Measurements from ENCODE around the gene SDK1.

Gene SDK1

GRCh38 chr7:3300221-3300650 lies 816 bp upstream of the SDK1 start:
- TF ChIP-seq, protein P1, sequence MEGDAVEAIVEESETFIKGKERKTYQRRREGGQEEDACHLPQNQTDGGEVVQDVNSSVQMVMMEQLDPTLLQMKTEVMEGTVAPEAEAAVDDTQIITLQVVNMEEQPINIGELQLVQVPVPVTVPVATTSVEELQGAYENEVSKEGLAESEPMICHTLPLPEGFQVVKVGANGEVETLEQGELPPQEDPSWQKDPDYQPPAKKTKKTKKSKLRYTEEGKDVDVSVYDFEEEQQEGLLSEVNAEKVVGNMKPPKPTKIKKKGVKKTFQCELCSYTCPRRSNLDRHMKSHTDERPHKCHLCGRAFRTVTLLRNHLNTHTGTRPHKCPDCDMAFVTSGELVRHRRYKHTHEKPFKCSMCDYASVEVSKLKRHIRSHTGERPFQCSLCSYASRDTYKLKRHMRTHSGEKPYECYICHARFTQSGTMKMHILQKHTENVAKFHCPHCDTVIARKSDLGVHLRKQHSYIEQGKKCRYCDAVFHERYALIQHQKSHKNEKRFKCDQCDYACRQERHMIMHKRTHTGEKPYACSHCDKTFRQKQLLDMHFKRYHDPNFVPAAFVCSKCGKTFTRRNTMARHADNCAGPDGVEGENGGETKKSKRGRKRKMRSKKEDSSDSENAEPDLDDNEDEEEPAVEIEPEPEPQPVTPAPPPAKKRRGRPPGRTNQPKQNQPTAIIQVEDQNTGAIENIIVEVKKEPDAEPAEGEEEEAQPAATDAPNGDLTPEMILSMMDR (IDR thresholded peaks at IDR 0.05; ENCODE audit: extremely low read depth, insufficient read depth, missing control alignments): no peak
- in situ Hi-C loops (cut with MboI; ENCODE audit: low pct_unique_long_range_greater_than_20kb, low sequenced_read_pairs, unreplicated experiment): no loop called here
- DNase-seq (ENCODE audit: low spot score): no peak

DNA sequence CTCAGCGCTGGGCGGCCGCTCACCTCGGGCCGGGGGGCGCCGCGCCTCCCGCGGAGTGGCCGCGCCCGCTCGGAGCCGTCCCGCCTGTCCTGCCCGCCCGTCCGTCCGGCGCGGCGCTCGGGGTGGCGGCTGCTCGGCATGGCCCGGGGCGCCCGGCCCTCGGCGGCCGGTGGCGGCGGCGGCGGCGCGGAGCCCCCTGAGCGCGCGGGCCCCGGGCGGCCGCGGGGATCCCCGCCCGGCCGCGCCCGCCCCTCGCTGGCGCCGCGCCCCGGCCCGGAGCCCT lies 338 bp downstream of the SDK1 start:
- in situ Hi-C loops (cut with MboI; ENCODE audit: low pct_unique_long_range_greater_than_20kb, low sequenced_read_pairs, unreplicated experiment): no loop called here
- no peak for DNase-seq (ENCODE audit: low spot score)
- TF ChIP-seq, protein P1 (IDR thresholded peaks at IDR 0.05; ENCODE audit: extremely low read depth, insufficient read depth, missing control alignments): no peak

DNA sequence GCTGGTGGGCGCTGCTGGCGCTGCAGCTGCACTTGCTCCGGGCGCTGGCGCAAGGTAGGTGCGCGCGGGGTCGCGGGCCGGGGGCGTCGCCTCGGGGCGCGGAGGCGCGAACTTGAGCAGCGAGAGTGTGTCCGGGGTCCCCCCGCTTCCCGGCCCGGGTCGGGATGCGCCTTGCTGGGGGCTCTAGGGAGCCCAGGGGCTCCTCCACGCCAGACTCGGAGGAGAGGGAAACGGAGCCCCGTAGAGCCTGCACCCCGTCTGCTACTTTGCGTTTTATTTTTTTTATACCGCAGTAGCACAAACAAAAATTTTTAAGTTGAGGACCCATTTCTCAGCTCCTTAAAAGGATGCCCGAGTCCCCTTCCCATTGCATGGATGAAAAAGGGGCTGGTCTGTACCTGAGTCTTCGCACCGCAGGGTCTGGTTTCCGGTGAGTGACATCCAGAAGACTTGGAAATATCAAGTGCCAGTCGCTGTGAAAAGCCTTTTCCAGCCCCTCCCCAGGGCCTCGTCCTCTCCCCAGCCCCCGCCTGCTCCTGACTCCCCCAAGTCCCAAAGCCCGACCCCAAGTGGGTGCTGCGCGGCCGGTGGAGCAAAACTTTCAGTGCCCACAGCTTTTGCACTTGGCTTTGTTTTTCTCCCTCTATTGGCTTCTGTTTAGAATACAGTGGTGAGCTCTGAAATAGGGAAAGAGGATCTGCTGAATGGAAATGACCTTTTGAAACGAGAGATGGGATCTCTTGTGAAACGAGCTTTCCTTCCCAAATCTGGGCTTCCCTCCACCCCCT lies 973 bp downstream of the SDK1 start:
- TF ChIP-seq, protein P1 (IDR thresholded peaks at IDR 0.05; ENCODE audit: extremely low read depth, insufficient read depth, missing control alignments): no peak
- no peak for DNase-seq (ENCODE audit: low spot score)
- in situ Hi-C loops (cut with MboI; ENCODE audit: low pct_unique_long_range_greater_than_20kb, low sequenced_read_pairs, unreplicated experiment): no loop called here

GRCh38 chr7:3302681-3303320 lies 1.7 kb downstream of the SDK1 start:
- DNase-seq (ENCODE audit: low spot score): no peak
- TF ChIP-seq, protein P1 (IDR thresholded peaks at IDR 0.05; ENCODE audit: extremely low read depth, insufficient read depth, missing control alignments): no peak
- in situ Hi-C loops (cut with MboI; ENCODE audit: low pct_unique_long_range_greater_than_20kb, low sequenced_read_pairs, unreplicated experiment): no loop called here

DNA sequence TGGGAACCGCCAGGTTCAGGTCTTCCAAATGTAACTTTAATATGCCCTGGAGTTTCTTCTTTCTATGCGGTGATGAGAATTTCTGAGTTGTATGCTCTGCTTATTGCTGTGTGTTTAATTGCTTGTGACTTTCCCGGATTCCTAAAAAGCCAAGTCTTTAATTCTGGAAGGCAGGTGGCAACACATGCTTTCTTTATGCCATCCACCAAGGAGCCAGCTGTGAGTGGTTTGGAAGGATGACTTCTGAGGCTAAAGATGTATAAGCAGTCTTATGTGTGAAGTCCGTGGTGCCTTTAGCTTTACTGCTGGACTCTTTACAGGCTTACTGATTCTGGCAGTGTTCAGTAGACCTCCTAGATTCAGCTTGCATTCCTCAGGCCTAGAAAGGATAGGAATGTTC lies 3.1 kb downstream of the SDK1 start:
- in situ Hi-C loops (cut with MboI; ENCODE audit: low pct_unique_long_range_greater_than_20kb, low sequenced_read_pairs, unreplicated experiment): no loop called here
- DNase-seq (ENCODE audit: low spot score): no peak
- TF ChIP-seq, protein P1 (IDR thresholded peaks at IDR 0.05; ENCODE audit: extremely low read depth, insufficient read depth, missing control alignments): no peak

DNA sequence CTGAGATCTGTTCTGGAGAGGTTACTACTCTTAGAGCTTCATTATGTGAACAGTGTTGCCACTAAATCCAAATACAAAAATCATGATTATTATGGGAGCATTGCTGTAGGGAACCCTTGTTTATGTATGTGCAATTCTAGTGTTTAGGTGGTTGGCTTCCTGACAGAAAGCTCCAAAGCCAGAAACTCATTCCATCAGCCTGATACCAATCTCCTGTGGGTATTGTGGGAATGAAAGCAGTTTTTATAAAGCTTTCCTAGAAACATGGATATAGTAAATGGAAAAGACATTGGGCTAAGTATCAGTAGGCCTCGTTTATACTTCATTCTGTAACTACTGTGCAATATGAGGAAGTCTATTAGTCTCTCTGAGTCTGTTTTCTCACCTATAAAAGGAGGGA lies 6.4 kb downstream of the SDK1 start:
- in situ Hi-C loops (cut with MboI; ENCODE audit: low pct_unique_long_range_greater_than_20kb, low sequenced_read_pairs, unreplicated experiment): no loop called here
- DNase-seq (ENCODE audit: low spot score): no peak
- TF ChIP-seq, protein P1 (IDR thresholded peaks at IDR 0.05; ENCODE audit: extremely low read depth, insufficient read depth, missing control alignments): no peak
